LNCaP clone FGC (cell line): ENCODE results near the gene GFRA3.
"Not testable (repeated sequence)": the region's sequence is repeated elsewhere in the genome, so short reads cannot be mapped to it uniquely, and the experiment has no call there.

ENCODE experiments used
- DNase-seq: peaks from one replicate; pipeline ENCODE4 v3.0.0-alpha.2; 2011; ENCODE audit warnings: low read depth
- H3K4me3 ChIP-seq: 2 replicates; pipeline ENCODE4 v1.5.1; 2011; ENCODE audit warnings: mild to moderate bottlenecking, low read depth, low read length, control low read depth
- CTCF ChIP-seq: IDR thresholded peaks from 2 replicates; pipeline ENCODE4 v1.5.1; 2012; ENCODE audit warnings: mild to moderate bottlenecking; ENCODE audit not compliant: control insufficient read depth, insufficient read depth; ENCODE audit errors: extremely low read depth

Gene GFRA3

GRCh38 chr5:138274189-138274853 lies at the start of gene GFRA3:
Gene GFRA3, minus strand, starts transcription at chr5:138274621. Its CDS starts 197 bp downstream, at chr5:138274424.
- no peak for TF ChIP-seq CTCF
- H3K4me3 ChIP-seq = no peak within 1 kb of the TSS
- no peak for DNase-seq

- H3K4me3 ChIP-seq, DNase-seq: not testable (repeated sequence)
Measured at GRCh38 chr5:138318211-138318610, 43.8 kb upstream of the GFRA3 start.

- no peak for DNase-seq
Measured at GRCh38 chr5:138316355-138316754, 41.9 kb upstream of the GFRA3 start.

GRCh38 chr5:138315751-138316278 lies 41.4 kb upstream of the GFRA3 start:
- H3K4me3 ChIP-seq = no peak overlapping the region
- TF ChIP-seq CTCF = no peak
- DNase-seq = no peak

More at GRCh38 chr5:138316355-138316754, 41.9 kb upstream of the GFRA3 start:
- TF ChIP-seq CTCF = no peak
- no peak overlapping the region for H3K4me3 ChIP-seq

GRCh38 chr5:138305797-138306196 lies 31.4 kb upstream of the GFRA3 start:
- DNase-seq = peak; percentile 10
- no peak overlapping the region for H3K4me3 ChIP-seq
- TF ChIP-seq CTCF = no peak

- DNase-seq = no peak
- H3K4me3 ChIP-seq = no peak overlapping the region
- TF ChIP-seq CTCF = no peak
Measured at GRCh38 chr5:138303372-138303771, 29.0 kb upstream of the GFRA3 start.

GRCh38 chr5:138289296-138289695 lies 14.9 kb upstream of the GFRA3 start:
- DNase-seq = no peak
- TF ChIP-seq CTCF = no peak
- H3K4me3 ChIP-seq = no peak overlapping the region
